Head of caudate nucleus (tissue), 42 donors: ENCODE data around the gene METRNL.
A peak's percentile ranks its signal among the peaks of the same experiment; 100 is the strongest.
"Not testable (repeated sequence)": the region's sequence is repeated elsewhere in the genome, so short reads cannot be mapped to it uniquely, and the experiment has no call there.

Experiments
- DNase-seq, 42 donors: peaks; one replicate each; pipeline versions ENCODE4 v3.0.0 to v3.0.0-alpha.2; 2020 to 2021; ENCODE audit warnings: mixed read lengths in 7 of 42
- intact Hi-C: fragments of 100-400 bp; cut with DNase I; formaldehyde crosslinking; loops from one replicate; pipeline ENCODE4 v1.15.0; 2022

METRNL gene, protein sequence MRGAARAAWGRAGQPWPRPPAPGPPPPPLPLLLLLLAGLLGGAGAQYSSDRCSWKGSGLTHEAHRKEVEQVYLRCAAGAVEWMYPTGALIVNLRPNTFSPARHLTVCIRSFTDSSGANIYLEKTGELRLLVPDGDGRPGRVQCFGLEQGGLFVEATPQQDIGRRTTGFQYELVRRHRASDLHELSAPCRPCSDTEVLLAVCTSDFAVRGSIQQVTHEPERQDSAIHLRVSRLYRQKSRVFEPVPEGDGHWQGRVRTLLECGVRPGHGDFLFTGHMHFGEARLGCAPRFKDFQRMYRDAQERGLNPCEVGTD

GRCh38 chr17:83079352-83079747, at the start of gene METRNL:
METRNL (plus strand) TSS chr17:83079609; CDS start chr17:83079816, 207 bp downstream.
- intact Hi-C loops, result no loop called here
- peak in 40 of 42 donors; percentile 49 to 86 (median 72) for DNase-seq

GRCh38 chr17:83030432-83030831, 49.0 kb upstream of the METRNL start:
- DNase-seq, result peak in 3 of 42 donors; percentile 6 to 32 (median 29)
- intact Hi-C loops, result no loop called here

- intact Hi-C loops, result no loop called here
- DNase-seq, result peak in 3 of 42 donors; percentile 6 to 30 (median 22)
These were observed 48.0 kb upstream of the METRNL start for GRCh38 chr17:83031321-83031945.

DNA sequence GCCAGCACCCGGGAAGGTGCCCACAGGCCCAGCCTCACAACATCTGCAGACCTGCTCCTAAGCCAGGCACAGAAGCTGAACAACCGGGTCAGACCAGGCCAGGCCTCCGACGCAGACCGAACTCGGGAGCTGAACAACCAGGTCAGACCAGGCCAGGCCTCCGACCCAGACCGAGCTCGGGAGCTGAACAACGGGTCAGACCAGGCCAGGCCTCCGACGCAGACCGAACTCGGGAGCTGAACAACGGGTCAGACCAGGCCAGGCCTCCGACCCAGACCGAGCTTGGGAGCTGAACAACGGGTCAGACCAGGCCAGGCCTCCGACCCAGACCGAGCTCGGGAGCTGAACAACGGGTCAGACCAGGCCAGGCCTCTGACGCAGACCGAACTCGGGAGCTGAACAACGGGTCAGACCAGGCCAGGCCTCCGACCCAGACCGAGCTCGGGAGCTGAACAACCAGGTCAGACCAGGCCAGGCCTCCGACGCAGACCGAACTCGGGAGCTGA, 47.4 kb upstream of the METRNL start:
- intact Hi-C loops, result not testable (repeated sequence)
- DNase-seq, result peak in 2 of 42 donors; percentile 16 to 32

DNA sequence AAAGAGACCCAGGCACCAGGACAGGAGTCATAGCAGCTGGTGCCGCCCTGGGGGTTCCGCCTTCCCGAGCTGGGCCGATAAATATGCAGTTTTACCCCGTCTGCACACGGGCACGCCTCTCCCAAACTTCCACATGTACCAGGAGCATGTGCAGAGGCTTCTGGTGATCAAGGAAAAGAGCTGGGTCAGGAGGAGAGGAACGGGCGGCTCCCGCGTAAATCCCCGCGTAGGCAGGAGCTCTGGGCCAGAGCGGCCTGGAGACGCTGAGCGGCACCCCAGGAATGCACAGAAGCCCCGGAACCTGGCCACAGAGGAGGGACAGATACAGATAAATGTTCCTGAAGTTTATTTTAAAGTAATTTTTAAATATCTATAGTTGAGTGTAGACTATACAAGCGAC, 46.6 kb upstream of the METRNL start:
- peak in 3 of 42 donors; percentile 2 to 28 (median 9) for DNase-seq
- intact Hi-C loops, result no loop called here

- intact Hi-C loops, result no loop called here
- DNase-seq, result peak in 3 of 42 donors; percentile 2 to 33 (median 25)
These were observed 44.9 kb upstream of the METRNL start for GRCh38 chr17:83034525-83034924.

DNA sequence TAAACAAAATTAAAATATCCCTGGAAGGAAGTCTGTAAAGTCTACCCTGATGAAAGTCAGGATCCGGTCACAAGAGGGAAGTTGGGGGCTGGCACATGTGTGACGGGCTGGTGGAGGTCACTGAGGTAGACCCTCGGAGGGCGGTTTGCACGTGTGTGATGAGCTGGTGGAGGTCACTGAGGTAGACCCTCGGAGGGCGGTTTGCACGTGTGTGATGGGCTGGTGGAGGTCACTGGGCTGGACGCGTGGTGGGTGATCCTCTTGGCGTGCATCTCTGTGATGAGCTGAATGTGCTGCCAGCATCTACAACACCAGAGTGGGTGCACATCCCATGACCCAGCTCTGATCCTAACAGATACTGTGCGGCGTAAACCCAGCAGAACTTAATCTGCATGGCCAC, 43.7 kb upstream of the METRNL start:
- intact Hi-C loops, result no loop called here
- DNase-seq, result peak in 3 of 42 donors; percentile 6 to 15 (median 15)

DNA sequence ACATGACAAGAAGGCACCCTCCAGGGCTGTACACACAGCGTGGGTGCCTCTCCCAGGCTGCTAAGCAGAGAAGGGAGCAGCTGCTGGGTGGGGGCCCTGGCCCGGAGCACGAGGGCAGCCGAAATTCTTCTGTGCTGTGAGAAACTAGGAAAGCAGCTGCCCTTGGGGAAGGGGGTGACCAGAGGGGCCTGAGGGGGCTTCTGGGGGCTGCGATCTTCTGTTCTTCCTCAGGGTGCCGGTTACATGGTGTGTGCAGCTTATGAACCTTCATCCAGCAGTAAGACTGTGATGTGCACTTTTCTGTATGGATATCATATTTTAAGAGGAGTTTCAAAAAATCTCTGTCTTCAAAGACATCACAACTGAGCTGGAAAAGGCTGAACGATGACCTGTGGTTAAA, 43.2 kb upstream of the METRNL start:
- peak in 1 of 42 donors; percentile 1 for DNase-seq
- intact Hi-C loops, result no loop called here

- intact Hi-C loops, result no loop called here
- DNase-seq, result peak in 3 of 42 donors; percentile 6 to 31 (median 16)
These were observed 42.7 kb upstream of the METRNL start for GRCh38 chr17:83036666-83037065.

DNA sequence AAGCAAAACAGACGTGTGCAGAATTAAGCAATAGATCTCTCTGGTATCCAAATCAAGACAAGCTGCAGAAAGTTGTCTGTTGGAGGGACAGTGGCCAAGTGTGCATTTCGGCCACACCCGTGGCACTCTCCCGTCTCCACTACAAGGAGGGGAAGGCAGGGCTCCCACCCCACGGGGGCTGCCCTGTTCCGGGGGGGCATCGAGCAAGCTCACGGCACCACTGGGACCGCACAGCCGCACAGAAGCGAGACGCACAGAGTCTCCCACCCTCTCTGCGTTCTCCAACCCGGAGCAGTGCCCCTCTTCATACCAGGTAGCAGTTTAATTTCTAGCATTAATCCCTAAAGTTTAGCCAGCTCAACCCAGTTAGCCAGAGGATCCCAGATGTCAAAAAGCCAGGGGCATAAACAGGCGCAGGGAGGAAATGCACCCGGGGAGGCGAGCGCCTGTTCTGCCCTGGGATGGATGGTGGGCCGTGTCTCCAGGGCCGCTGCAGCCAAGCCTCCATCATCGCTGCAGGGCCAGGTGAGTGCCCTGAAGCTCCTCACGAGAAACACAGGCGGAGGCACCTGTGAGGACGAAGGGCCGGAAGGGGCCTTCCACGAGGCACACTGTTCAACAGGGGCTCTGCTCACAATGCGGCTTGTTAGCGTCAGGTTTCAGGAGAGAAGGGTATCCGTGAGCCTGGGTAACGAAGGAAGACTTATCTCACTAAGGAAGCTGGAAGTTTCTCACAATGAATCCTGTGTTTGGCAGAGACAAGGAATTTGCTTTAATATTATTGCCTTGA, 42.1 kb upstream of the METRNL start:
- intact Hi-C loops, result no loop called here
- DNase-seq, result peak in 4 of 42 donors; percentile 5 to 29 (median 13)

DNA sequence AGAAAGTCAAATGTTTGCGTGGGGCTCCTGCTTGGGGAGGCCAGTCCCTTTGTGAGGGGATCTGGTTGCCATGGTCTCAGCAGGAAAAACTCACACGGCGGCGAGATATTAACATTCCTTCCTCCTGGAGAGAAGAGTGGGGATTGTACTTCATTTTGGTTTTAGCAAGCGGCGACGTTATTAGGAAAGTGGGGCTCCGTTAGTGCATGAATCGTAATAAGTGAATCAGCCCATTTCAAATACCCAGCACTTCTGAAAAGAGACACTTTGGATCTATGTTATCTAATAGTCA, 41.6 kb upstream of the METRNL start:
- intact Hi-C loops, result no loop called here
- peak in 3 of 42 donors; percentile 5 to 32 (median 26) for DNase-seq

- DNase-seq, result peak in 2 of 42 donors; percentile 9 to 27
- intact Hi-C loops, result not testable (repeated sequence)
These were observed 40.4 kb upstream of the METRNL start for GRCh38 chr17:83038983-83039382.

- intact Hi-C loops, result no loop called here
- DNase-seq, result peak in 1 of 42 donors; percentile 0
These were observed 38.1 kb upstream of the METRNL start for GRCh38 chr17:83041305-83041704.

GRCh38 chr17:83042522-83043158, 36.8 kb upstream of the METRNL start:
- peak in 1 of 42 donors; percentile 9 for DNase-seq
- intact Hi-C loops, result no loop called here

DNA sequence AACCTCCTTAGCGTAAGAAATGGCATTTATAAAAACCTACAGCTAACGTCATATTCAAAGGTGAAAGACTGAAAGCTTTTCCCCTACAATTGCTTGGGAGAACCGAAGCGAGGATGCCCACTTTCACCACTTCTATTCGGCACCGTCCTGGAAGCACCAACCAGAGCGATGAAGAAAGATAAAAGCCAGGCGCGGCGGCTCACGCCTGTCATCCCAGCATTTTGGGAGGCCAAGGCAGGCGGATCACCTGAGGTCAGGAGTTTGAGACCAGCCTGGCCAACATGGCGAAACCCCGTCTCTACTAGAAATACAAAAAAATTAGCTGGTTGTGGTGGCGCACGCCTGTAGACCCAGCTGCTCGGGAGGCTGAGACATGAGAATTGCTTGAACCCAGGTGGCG, 34.9 kb upstream of the METRNL start:
- intact Hi-C loops, result not testable (repeated sequence)

DNA sequence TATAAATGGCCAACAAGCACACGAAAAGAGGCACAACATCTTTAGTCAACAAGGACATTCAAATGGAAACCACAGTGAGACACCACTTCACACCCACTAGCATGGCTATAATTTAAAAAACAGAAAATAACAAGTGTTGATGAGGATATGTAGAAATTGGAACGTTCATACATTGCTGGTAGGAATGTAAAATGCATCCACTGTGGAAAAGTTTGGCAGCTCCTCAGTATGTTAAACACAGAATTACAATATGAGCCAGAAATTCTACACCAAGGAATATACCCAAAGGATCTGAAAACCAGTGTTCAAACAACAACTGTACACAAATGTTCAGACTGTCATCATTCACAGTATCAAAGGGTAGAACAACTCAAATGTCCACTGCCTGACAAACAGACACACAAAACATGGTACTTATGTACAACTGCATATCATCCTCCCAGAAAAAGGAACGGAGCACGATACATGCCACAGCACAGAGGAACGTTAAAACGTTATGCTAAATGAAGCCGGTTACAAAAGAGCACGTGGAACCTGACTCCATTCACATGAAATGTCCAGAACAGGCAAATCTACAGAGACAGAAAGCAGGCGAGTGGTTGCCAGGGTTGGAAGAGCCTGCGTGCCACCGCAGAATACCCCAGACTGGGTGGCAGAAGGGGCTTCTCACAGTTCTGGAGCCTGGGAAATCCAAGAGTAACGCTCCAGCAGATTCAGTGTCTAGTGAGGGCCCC, 32.8 kb upstream of the METRNL start:
- DNase-seq, result peak in 2 of 42 donors; percentile 3 to 7
- intact Hi-C loops, result no loop called here

More for the DNA sequence above, 34.9 kb upstream of the METRNL start:
- DNase-seq, result peak in 2 of 42 donors; percentile 27 to 32

- intact Hi-C loops, result no loop called here
- DNase-seq, result no peak
These were observed 32.3 kb upstream of the METRNL start for GRCh38 chr17:83047182-83047478.

- peak in 3 of 42 donors; percentile 7 to 13 (median 12) for DNase-seq
- intact Hi-C loops, result not testable (repeated sequence)
These were observed 31.5 kb upstream of the METRNL start for GRCh38 chr17:83047818-83048475.
